Measurements from ENCODE around the gene VKORC1. TPM values are rescaled to one million over a fixed set of nuclear protein-coding genes. Genes with fewer than 3 reads are reported as not detected.

Gene VKORC1
- total RNA-seq, 1 donor from 2014 or later: 72.7 TPM

GRCh38 chr16:31081428-31082351, 12.9 kb downstream of the VKORC1 start:
- H3K27ac ChIP-seq: no peak overlapping the region
- H3K36me3 ChIP-seq: peaks cover 68% of the 10 kb centered on the region
- H3K9me3 ChIP-seq: no peaks in the 10 kb centered on the region
- DNase-seq: no peak
- no peaks in the 10 kb centered on the region for H3K27me3 ChIP-seq
- TF ChIP-seq CTCF (IDR thresholded peaks at IDR 0.05): no peak
- intact Hi-C loops (cut with DNase I): no loop called here
- H3K4me1 ChIP-seq: no peaks in the 10 kb centered on the region
- no peak for ATAC-seq
- H3K4me3 ChIP-seq: no peak overlapping the region

- TF ChIP-seq CTCF (IDR thresholded peaks at IDR 0.05): no peak
- no peak for ATAC-seq
- Histone ChIP-seq H3K27me3 (no peaks in the 10 kb centered on the region), H3K9me3 (no peaks in the 10 kb centered on the region), H3K27ac (no peak overlapping the region), H3K36me3 (peaks cover 73% of the 10 kb centered on the region), H3K4me3 (no peak overlapping the region), H3K4me1 (no peaks in the 10 kb centered on the region)
- no peak for DNase-seq
- intact Hi-C loops (cut with DNase I): no loop called here
These were observed 13.7 kb downstream of the VKORC1 start for GRCh38 chr16:31080756-31081419.

- DNase-seq (no peak), ATAC-seq (no peak)
- no peak overlapping the region for H3K4me3 ChIP-seq
- H3K4me1 ChIP-seq: peaks cover 5% of the 10 kb centered on the region
- no peaks in the 10 kb centered on the region for H3K27me3 ChIP-seq
- H3K36me3 ChIP-seq: peaks cover 73% of the 10 kb centered on the region
- intact Hi-C loops (cut with DNase I): no loop called here
- TF ChIP-seq CTCF (IDR thresholded peaks at IDR 0.05): no peak
- H3K9me3 ChIP-seq: no peaks in the 10 kb centered on the region
- H3K27ac ChIP-seq: no peak overlapping the region
These were observed 14.5 kb downstream of the VKORC1 start for GRCh38 chr16:31080035-31080629.

GRCh38 chr16:31079342-31079944, 15.2 kb downstream of the VKORC1 start:
- peaks cover 73% of the 10 kb centered on the region for H3K36me3 ChIP-seq
- TF ChIP-seq CTCF (IDR thresholded peaks at IDR 0.05): no peak
- peaks cover 9% of the 10 kb centered on the region for H3K4me1 ChIP-seq
- intact Hi-C loops (cut with DNase I): no loop called here
- H3K27ac ChIP-seq: no peak overlapping the region
- DNase-seq: no peak
- no peak overlapping the region for H3K4me3 ChIP-seq
- H3K9me3 ChIP-seq: no peaks in the 10 kb centered on the region
- no peaks in the 10 kb centered on the region for H3K27me3 ChIP-seq
- no peak for ATAC-seq

- Histone ChIP-seq H3K4me3 (no peak overlapping the region), H3K27me3 (no peaks in the 10 kb centered on the region), H3K27ac (no peak overlapping the region), H3K4me1 (peaks cover 9% of the 10 kb centered on the region), H3K36me3 (peaks cover 69% of the 10 kb centered on the region), H3K9me3 (no peaks in the 10 kb centered on the region)
- ATAC-seq (no peak), DNase-seq (no peak)
- TF ChIP-seq CTCF (IDR thresholded peaks at IDR 0.05): no peak
- intact Hi-C loops (cut with DNase I): no loop called here
These were observed 15.8 kb downstream of the VKORC1 start for GRCh38 chr16:31078597-31079341.
